Endothelial cell (in vitro differentiated cells): ENCODE results near the gene GREB1. TPM values are rescaled to one million over a fixed set of nuclear protein-coding genes. Genes with fewer than 3 reads are reported as not detected.

Experiments used
- DNase-seq: peaks from one replicate; pipeline ENCODE4 v3.0.0; 2021; ENCODE audit warnings: low spot score
- H3K27ac Mint-ChIP-seq: one replicate; pipeline ENCODE4 v1.8.0; 2021; ENCODE audit warnings: mixed read lengths, inconsistent platforms; ENCODE audit not compliant: unreplicated experiment
- H3K27me3 Mint-ChIP-seq: one replicate; pipeline ENCODE4 v1.8.0; 2021; ENCODE audit warnings: mild to moderate bottlenecking, moderate library complexity, mixed read lengths, inconsistent platforms; ENCODE audit not compliant: unreplicated experiment
- H3K36me3 Mint-ChIP-seq: one replicate; pipeline ENCODE4 v1.8.0; 2021; ENCODE audit warnings: mild to moderate bottlenecking, low read depth, mixed read lengths, inconsistent platforms; ENCODE audit not compliant: unreplicated experiment
- H3K4me1 Mint-ChIP-seq: one replicate; pipeline ENCODE4 v1.8.0; 2021; ENCODE audit warnings: mild to moderate bottlenecking, mixed read lengths, inconsistent platforms; ENCODE audit not compliant: unreplicated experiment
- H3K4me3 Mint-ChIP-seq: one replicate; pipeline ENCODE4 v1.8.0; 2021; ENCODE audit warnings: mild to moderate bottlenecking, mixed read lengths, inconsistent platforms; ENCODE audit not compliant: unreplicated experiment
- H3K9me3 Mint-ChIP-seq: one replicate; pipeline ENCODE4 v1.8.0; 2021; ENCODE audit warnings: mixed read lengths, inconsistent platforms; ENCODE audit not compliant: unreplicated experiment
- total RNA-seq: library from RNA; stranded (reverse); fragmentation: NEBNext Ultra II Directional; extraction: Animal tissue kit (Norgen Biotek cat#: 25700); gene quantifications from one replicate; pipeline ENCODE4 v1.2.1, GENCODE V29; 2021; ENCODE audit not compliant: unreplicated experiment
- TF ChIP-seq, protein P1 (sequence below): fragments of 200-600 bp; sonication (generic); IDR thresholded peaks from one replicate; pipeline ENCODE4 v1.5.0; 2021; ENCODE audit warnings: antibody characterized with exemption; ENCODE audit not compliant: unreplicated experiment

The GREB1 gene
- total RNA-seq, 1 donor from 2014 or later = 35.9 TPM

DNA sequence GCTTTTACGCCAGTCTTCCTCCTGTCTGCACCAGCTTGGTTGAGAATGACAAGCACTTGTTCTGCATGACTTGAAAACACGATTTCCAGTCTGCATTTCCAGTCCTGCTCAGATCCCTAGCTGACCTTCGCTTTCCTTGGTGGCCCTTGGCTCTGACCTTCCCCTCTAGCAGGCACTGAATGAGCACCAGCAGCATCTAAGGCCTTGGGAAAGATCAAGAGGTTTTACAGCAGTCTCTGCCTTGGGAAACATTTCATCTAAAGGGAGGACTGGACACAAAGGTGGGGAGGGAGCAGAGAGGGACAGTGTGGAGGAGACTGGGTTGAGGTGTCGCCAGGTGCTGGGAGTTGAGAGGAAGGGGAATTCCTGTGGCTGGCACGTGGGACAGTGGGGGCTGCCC is 105.7 kb downstream of the GREB1 start:
- no peaks in the 10 kb centered on the region for H3K4me1 Mint-ChIP-seq
- DNase-seq = no peak
- H3K36me3 Mint-ChIP-seq = peaks cover 30% of the 10 kb centered on the region
- no peaks in the 10 kb centered on the region for H3K9me3 Mint-ChIP-seq
- H3K27ac Mint-ChIP-seq = no peak overlapping the region
- H3K27me3 Mint-ChIP-seq = peaks cover 4% of the 10 kb centered on the region
- peak overlapping the region; percentile 45 for H3K4me3 Mint-ChIP-seq
- TF ChIP-seq, protein P1, sequence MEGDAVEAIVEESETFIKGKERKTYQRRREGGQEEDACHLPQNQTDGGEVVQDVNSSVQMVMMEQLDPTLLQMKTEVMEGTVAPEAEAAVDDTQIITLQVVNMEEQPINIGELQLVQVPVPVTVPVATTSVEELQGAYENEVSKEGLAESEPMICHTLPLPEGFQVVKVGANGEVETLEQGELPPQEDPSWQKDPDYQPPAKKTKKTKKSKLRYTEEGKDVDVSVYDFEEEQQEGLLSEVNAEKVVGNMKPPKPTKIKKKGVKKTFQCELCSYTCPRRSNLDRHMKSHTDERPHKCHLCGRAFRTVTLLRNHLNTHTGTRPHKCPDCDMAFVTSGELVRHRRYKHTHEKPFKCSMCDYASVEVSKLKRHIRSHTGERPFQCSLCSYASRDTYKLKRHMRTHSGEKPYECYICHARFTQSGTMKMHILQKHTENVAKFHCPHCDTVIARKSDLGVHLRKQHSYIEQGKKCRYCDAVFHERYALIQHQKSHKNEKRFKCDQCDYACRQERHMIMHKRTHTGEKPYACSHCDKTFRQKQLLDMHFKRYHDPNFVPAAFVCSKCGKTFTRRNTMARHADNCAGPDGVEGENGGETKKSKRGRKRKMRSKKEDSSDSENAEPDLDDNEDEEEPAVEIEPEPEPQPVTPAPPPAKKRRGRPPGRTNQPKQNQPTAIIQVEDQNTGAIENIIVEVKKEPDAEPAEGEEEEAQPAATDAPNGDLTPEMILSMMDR = no peak

- TF ChIP-seq, protein P1 = no peak
- Mint-ChIP-seq H3K36me3 (peaks cover 30% of the 10 kb centered on the region), H3K27me3 (peaks cover 4% of the 10 kb centered on the region), H3K4me1 (no peaks in the 10 kb centered on the region), H3K9me3 (no peaks in the 10 kb centered on the region), H3K27ac (no peak overlapping the region), H3K4me3 (no peak overlapping the region)
- no peak for DNase-seq
Observed at GRCh38 chr2:11640132-11640531, 106.3 kb downstream of the GREB1 start.

DNA sequence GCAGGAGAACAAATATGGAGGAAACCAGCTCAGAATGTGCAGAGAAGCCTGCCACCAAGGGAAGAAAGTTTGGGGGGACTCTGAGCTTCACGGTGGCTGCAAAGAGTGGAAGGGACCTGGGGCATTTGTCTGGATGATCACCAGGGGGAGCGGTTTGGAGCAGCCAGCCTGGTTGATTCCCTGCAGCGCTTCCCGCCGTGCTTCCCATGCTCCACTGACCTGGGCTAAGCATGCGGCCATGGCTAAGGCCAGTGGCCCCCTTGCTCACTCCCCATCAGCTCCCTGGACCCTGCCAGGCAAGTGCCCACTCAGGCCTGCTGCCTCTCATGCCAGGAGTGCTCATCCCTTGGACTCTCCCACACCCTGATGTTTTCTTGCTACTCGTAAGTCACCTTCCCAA is 109.1 kb downstream of the GREB1 start:
- H3K4me3 Mint-ChIP-seq = no peak overlapping the region
- no peaks in the 10 kb centered on the region for H3K9me3 Mint-ChIP-seq
- H3K36me3 Mint-ChIP-seq = peaks cover 25% of the 10 kb centered on the region
- H3K4me1 Mint-ChIP-seq = peaks cover 1% of the 10 kb centered on the region
- H3K27me3 Mint-ChIP-seq = peaks cover 4% of the 10 kb centered on the region
- DNase-seq = no peak
- TF ChIP-seq, protein P1 = no peak
- H3K27ac Mint-ChIP-seq = no peak overlapping the region

GRCh38 chr2:11644293-11644692 is 110.4 kb downstream of the GREB1 start:
- no peak for DNase-seq
- no peaks in the 10 kb centered on the region for H3K9me3 Mint-ChIP-seq
- H3K27ac Mint-ChIP-seq = no peak overlapping the region
- H3K36me3 Mint-ChIP-seq = peaks cover 24% of the 10 kb centered on the region
- TF ChIP-seq, protein P1 = no peak
- H3K27me3 Mint-ChIP-seq = peaks cover 4% of the 10 kb centered on the region
- H3K4me1 Mint-ChIP-seq = peaks cover 11% of the 10 kb centered on the region
- no peak overlapping the region for H3K4me3 Mint-ChIP-seq

GRCh38 chr2:11646530-11646929 is 112.7 kb downstream of the GREB1 start:
- H3K27ac Mint-ChIP-seq = no peak overlapping the region
- peaks cover 11% of the 10 kb centered on the region for H3K4me1 Mint-ChIP-seq
- no peak overlapping the region for H3K4me3 Mint-ChIP-seq
- no peaks in the 10 kb centered on the region for H3K9me3 Mint-ChIP-seq
- peaks cover 8% of the 10 kb centered on the region for H3K36me3 Mint-ChIP-seq
- no peaks in the 10 kb centered on the region for H3K27me3 Mint-ChIP-seq
- TF ChIP-seq, protein P1 = no peak
- no peak for DNase-seq
